22Rv1 (cell line): Measurements from ENCODE around the gene FOXJ3.

ENCODE experiments used
- CTCF ChIP-seq: fragments of 450-650 bp; IDR thresholded peaks from 2 replicates; pipeline ENCODE4 v1.5.1; 2017; ENCODE audit warnings: mild to moderate bottlenecking
- ZFX ChIP-seq: fragments of 450-650 bp; IDR thresholded peaks from 2 replicates; pipeline ENCODE4 v1.6.1; 2017; ENCODE audit warnings: antibody characterized with exemption, borderline replicate concordance

DNA sequence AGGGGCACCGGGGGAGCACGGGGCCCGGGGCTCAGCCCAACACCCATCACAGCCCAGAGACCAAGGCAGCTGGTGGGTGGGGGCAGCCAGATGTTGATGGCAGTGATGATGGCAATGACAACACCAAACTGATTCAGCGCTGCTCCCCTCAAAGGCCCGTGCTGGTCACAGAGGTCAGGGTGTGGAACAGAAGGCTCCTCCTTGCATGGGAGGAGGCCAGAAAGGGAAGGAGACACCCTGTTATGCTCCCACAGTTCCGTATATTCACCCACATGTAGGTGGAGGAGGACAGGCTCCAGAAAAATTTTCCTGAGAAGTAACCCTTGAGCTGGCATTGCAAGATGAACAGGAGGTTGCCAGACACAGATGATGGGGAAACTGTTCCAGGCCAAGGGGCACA lies 181.4 kb downstream of the FOXJ3 start:
- TF ChIP-seq CTCF (no peak), ZFX (no peak)
